Fibroblast of peridontal ligament (primary cell): ENCODE data around the gene HMX3.

Experiments
- DNase-seq: peaks from one replicate; pipeline ENCODE4 v3.0.0-alpha.2; 2010; ENCODE audit errors: extremely low read depth

HMX3 gene

DNA sequence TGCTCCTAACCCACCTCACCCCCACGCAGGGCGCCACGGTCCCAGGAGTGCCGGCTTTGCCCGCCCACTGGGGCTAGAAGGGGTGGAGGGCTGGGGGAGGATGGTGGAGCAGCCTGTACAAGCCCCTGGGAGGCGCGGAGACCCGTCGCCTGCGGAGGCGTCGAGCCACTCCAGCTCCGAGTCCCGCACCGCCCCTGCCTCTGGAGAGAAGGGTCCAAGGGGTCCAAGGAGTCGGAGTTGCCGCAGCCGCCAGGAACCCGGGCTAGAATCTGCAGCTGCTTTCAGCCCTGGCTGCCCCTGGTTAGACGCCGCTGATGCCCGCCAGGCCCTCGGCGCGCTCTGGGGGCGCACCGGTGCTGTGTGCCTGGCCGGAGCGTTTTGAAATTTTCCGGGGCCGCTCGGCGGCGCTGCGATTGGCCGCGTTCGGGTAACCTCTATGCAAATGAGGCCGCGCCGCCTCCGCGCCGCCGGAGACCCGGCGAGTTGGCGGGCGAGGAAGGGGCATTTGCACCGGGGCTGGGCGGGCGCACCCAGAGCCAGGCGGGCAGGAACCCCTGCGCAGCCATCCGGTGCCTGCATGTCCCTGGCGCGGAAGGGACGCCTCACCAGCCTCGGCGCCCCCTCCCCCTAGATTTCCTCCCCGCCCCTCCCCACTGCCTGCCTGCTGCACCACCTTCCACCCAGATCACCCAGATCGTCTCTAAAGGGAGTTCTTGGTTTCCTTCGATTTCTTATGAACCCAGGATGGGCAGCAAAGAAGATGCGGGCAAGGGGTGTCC is 12.1 kb downstream of the HMX3 start, which contains the start of gene HMX2:
Gene HMX2 (plus strand): TSS at position 502 of the 779 bp plus-strand sequence. CDS start 243 bp downstream, at position 745.
- no peak for DNase-seq

DNA sequence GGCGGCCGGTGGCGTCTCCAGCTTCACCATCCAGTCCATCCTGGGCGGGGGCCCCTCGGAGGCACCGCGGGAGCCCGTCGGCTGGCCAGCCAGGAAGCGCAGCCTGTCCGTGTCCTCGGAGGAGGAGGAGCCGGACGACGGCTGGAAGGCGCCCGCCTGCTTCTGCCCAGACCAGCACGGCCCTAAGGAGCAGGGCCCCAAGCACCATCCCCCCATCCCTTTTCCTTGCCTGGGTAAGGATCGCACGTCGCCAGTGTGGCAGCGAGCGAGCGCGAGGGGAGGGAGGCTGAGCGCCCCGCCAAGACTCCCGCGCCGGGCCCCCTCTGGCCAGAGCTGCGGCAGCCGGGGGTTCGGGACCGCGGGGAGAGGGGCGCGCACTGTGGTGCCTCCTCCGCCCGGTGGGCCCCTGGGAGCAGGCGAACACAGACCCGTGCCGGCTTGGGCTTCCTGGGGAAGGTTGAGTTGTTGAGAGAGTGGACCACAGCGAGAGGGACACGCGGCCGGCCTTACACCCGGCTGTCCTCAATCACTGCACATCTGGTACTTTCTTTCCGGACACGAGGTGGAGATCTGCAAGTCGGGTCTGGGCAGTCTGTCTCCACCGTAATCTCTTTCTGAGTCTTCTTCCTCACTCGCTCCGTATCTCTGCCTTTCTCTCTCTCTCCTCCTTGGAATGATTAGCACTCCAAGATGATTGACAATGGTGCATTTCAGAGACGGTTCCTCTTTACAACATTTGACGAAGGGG is 12.8 kb downstream of the HMX3 start:
- DNase-seq: no peak

DNA sequence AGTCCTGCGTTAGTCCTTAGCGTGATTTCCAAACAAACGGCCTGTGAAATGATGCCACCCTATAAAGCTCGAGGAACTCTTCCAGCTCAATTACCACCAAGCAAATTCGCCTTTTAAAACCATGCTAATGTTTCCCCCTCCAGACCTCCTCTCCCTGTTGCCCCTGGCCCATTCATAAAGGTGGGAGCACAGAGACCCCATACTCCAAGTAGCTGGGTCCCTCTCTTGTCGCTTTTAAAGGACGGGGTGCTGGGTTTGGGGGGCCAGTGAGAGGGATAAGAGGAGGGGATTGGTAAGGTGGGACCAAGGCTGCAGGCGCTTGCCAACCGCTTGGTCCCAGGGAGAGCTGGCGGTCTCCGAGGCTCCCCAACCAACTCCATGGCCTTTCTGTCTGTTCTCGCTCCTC is 13.4 kb downstream of the HMX3 start:
- DNase-seq: no peak

DNA sequence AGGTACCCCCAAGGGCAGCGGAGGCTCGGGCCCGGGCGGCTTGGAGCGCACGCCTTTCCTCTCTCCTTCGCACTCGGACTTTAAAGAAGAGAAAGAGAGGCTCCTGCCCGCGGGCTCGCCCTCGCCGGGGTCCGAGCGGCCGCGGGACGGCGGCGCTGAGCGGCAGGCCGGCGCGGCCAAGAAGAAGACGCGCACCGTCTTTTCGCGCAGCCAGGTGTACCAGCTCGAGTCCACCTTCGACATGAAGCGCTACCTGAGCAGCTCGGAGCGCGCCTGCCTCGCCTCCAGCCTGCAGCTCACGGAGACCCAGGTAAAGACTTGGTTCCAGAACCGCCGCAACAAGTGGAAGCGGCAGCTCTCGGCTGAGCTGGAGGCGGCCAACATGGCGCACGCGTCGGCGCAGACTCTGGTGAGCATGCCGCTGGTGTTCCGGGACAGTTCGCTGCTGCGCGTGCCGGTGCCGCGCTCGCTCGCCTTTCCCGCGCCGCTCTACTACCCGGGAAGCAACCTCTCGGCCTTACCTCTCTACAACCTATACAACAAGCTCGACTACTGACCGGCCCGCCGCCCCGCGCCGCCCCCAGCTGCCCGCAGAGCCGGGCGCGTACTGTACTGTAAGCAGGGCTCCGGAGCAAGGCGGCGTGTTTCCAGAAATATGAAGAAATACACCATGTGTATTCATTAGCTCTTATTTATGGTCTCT is 13.9 kb downstream of the HMX3 start:
- peak; percentile 29 for DNase-seq

DNA sequence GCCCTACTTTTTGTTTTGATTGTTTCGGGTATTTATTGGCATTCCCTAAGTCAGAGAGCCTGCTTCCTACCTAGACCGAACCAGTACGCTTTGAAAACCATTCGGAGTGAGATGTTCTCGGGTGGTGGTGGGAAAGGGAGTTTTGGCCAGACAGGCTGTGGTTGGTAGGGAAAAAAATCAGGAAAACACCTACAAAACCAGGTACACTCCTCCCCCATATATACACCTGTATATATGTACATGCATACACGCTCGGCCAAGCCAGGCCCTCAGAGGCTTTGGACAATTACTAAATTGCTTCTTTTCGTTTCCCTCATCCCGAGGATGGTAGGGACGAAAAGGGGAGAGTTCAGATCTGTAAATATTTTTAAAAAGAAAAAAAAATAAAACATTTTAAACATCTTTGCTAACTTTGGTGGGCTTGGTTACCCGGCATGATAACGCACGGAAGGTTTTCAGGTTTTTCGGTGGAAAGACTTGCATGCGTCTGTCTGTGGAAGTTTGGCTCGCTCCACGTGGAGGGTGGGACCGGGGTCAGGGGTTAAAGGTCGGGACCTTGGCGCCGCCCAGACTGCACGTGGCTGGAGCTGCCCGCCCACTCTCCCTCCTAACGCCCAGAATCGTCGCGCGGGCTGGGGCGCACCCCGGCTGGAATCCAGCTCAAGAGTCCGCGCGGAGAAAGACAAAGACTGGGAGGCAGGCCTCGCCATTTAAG is 14.7 kb downstream of the HMX3 start:
- DNase-seq: no peak

DNA sequence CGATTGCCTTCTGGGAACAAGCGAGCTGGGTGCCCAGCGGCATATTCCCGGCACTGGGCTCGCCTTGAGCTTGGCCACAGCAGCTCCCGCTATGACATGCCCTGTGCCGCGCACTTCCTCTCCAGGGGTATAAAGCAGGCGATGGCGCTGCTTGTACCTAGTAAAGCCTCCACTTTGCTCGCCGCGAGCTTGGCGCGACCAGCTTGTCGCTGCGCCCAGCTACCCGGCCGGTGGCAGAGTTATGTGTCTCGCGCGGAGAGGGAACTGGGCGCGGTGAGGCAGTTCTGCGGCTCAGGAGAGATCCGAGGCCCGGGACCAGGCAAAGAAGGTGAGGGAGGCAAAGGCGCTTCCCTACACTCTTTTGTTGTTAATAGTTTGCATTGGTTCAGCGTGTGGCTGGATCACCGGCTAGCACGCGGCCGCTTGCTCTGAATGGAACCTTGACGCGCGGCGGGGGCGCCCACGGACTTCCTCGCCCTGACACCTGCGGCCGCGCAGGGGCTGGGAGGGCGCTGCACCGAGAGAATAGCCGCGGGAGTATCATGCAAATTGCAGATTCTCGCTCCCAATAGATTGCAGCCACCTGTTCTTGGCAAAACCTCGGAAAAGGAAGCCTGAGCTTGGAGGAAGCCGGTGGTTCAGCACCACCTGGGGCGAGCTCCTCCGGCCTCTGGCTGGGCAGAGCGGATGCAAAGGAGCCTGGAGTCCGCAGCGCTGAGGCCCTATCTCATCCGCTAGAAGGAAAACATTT is 15.4 kb downstream of the HMX3 start:
- no peak for DNase-seq

DNA sequence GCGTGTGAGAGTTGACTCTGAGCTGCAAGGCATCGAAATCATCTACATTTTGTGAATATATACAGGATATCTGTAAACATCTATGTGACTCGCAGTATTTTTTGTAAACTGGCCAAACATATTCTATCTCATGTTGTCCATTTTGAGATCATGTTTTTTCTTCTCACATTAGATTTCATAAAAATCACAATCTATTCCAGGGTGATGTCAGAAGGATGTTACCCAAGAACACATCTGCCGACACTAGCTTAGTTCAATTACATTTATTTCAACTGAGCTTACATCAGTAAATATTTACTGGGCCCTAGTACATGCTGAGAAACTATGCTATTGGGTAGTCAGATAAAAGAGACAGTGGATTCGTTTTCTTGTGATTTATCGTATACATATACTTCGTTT is 16.0 kb downstream of the HMX3 start:
- no peak for DNase-seq

DNA sequence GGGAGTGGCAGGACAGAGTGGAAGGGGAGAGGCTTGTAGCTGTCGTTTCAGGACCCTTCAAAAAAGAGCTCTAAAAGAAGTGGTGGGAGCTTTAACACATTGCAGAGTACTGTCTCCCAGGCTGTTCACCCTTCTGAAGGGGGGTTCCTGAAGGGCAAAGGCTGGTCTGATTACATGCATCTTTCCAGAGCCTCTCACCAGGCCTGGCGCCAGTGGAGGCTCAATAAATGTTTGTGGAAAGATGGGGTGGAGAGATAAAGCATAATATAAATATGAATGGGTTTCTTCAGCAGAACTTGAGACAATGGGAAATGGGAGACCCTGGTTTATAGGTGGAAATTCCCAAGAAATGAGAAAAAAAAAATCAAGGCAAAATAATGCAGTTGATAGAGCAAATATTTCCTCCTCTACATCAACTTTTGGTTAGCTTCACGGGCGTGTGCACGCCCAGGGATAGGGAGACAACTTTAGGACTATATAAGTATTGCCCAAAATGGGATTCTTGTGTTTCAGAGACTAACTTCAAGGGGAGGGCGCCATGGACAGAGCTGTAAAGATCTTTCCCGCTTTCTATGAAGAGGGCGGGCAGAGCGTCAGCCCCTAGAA is 17.8 kb downstream of the HMX3 start:
- no peak for DNase-seq

DNA sequence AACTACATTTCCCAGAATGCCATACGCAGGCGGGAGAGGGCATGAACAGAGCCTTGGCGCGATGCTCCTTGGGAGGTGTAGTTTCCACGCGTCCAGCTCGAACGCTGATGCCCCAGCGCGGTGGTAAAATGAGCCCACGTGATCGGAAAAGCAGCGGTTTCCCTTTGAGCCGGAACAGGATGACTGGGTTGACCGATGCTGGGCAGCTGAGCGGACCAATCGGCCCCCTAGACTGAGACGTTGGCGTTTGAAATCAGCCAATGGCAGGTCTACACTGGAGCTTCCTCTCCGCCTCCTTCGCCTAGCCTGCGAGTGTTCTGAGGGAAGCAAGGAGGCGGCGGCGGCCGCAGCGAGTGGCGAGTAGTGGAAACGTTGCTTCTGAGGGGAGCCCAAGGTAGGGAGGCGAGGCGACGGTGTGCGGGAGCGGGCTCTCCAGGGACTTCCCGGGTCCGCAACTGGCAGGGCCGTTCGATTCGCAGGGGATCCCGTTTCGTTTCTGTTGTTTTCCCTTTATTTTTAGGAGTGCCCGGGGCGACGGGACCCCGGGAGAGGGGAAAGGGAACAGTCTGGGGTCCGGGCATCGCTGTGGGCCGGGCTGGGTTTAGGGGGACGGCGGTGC is 18.4 kb downstream of the HMX3 start, which contains the start of gene BUB3:
Gene BUB3 (plus strand): TSS at position 311 of the 619 bp plus-strand sequence. CDS start 516 bp downstream, outside the sequence.
- DNase-seq: peak; percentile 99

DNA sequence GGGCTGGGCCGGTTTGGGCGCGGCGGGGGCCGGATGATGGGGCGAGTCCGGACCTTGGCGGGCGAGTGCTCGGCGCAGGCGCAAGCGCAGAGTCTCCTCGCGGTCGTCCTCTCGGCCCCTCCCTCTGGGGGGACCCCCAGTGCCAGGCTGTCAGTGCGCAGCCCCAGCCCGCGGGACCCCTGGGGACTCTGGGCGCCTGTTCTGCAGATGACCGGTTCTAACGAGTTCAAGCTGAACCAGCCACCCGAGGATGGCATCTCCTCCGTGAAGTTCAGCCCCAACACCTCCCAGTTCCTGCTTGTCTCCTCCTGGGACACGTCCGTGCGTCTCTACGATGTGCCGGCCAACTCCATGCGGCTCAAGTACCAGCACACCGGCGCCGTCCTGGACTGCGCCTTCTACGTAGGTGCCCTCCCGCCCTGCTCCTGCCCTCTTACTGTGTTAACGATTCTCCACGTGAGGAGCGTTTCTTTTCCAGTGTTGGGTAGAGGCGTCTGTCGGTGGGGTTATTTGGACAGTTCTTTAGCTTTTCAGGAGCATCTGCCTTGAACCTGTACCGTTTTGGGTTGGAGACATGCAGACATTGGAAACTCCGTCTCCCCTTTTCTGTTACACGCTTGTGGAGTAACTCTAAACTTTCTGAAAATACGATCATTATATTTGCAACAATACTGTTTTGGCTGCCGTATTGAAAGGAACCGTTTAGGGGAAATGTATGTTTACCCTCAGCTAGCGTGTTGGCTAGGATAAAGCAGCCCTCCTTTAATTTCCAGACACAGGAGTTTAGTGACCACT is 19.1 kb downstream of the HMX3 start:
- peak; percentile 26 for DNase-seq

DNA sequence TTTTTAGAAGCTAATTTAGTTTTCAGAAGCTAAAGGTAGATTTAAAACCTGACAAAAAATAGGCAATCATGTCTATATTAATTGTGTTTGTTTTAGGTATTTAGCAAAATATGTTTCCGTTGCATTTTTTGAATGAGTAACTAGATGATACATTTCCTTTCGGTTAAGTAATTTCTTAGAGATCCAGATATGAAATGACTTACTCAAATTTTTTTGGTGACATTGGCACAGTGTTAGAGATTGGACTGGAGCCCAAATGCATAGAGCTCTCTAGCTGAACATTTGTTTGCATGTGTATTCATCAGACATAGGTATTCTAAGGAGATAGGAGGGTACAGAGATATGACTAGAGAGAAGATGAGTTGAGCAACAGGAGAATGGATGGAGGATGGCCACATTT is 20.3 kb downstream of the HMX3 start:
- no peak for DNase-seq

DNA sequence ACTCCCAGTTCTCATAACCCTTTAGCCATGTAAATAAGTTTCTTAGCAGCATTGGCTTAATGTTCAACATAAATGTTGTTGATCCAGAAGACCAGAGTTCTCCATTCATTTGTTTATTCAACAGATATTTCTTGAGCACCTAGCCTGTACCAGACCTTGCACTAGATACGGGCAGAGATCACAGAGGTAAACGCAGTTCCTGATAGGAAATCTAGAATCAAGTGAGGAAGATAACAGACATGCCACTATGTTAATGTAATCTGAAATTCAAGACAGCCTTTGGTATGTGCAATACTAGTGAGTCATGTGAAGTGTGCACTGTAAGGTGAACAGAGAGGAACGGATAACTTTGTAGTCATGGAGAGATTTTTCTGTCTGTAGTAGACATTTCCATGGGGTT is 21.4 kb downstream of the HMX3 start:
- peak; percentile 27 for DNase-seq

DNA sequence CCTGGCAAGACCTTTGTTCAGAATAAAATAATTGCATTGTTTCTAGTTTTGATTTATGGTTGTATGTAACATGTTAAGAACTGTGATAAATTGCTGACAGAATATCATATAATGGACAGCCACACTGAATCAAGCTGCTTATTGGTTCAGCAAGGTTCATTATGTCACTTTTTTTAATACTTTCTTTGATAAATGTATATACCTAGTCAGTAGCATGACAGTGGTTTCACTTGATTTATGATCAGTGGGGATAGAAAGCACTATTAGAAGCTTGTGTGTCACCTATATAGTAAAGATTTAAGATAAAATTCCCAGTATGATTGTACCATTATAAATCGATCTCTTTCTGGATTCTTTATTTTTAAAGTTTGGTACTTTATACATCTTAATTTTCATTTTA is 22.9 kb downstream of the HMX3 start:
- DNase-seq: no peak

DNA sequence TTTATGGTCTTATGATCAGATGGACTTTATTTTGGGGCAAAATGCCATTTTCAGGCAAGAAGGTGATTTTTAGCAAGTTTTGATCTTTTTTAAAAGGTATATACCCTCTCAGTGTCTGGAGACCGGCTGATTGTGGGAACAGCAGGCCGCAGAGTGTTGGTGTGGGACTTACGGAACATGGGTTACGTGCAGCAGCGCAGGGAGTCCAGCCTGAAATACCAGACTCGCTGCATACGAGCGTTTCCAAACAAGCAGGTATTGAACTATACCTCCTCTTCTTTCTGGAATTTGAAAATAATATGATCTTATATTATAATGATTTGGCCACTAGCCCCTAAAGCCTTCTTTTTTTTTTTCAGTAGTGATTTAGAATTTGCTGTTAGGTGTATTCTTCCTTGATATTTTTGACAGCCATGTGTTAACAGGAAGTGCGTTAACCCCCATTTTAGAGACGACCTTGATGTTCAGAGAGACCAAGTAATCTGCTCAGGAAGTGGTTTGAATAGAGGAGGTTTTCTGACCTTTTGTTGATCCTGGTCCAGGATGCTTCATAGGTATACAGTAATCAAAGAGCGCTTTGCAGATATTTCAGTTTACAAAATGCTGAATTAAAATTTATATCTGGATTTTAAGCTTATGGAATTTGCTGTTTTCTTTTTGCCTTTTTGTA is 24.7 kb downstream of the HMX3 start:
- no peak for DNase-seq

DNA sequence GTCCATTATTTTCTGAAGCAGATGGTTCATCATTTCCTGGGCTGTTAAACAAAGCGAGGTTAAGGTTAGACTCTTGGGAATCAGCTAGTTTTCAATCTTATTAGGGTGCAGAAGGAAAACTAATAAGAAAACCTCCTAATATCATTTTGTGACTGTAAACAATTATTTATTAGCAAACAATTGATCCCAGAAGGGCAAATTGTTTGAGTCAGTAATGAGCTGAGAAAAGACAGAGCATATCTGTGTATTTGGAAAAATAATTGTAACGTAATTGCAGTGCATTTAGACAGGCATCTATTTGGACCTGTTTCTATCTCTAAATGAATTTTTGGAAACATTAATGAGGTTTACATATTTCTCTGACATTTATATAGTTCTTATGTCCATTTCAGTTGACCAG is 28.5 kb downstream of the HMX3 start:
- DNase-seq: no peak

DNA sequence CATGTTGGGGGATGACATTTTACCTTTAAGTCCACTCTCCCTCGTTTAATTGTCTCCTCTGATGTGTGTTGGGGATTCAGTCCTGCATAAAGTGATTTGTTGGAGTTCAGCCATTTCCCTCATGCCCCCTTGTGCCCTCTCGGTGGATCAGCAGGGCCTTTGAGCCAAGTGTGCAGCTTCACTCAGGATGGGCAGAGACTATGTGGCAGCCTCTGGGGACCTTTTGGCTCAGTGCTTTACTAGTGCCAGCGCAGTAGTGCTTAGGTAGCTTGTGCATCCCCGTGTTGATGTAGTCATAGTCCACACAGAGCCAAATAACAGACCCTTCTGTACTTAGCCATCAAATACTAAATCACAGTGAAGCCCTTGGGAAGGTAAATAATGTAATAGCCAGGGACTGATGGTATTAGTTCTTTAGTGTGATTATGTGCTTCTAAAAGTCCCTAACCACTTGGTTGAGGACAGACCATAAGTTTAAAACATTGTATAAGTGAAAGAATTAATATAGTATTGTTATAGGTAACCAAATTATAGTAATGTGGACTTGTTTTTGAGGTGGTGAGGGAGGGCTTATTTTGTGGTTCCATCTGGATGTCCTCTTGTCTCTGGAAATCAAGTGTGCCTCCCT is 29.8 kb downstream of the HMX3 start:
- DNase-seq: no peak

DNA sequence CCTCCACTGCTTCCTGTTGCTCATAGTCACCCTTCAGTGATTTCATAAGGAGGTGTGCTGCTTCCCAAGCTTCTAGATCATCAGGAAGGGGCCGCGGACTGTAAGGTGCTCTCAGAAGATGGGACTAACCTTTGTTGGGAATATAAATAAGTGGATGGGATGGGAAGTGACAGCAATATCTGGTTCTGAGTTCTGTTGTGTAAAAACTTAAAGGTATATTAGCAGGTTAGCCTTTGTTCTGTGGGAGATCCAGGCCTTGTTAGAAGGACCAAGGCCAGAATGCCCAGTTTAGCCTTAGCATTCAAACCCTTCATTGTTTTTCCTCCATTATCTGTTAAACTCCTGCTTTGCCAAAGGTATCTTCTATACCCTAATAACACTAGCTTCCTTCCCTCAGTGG is 30.8 kb downstream of the HMX3 start:
- no peak for DNase-seq

DNA sequence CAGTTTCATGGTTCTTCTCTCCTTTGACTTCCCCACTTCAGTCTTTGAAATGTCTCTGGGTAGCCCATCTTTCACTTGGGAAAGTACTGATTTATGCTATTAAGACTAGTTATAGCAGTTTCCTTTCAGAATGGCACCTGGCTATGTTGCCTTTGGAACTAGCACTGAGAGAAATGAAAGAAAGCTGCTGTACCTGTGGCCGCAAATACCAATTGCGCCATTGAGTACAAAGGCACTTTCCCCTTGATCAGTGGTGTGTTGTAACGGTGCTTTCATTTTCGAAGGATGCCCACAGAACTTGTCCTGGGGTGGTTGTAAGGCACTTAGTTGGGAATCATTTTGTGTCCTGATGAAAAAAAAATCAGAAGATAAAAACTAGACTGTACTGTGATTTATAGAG is 35.2 kb downstream of the HMX3 start:
- DNase-seq: no peak
